IPS-NIHi7 (cell line): ENCODE data around the gene MRAS.
A peak's percentile ranks its signal among the peaks of the same experiment; 100 is the strongest.

Source experiments
- DNase-seq: peaks from one replicate; pipeline ENCODE4 v3.0.0; 2012; ENCODE audit warnings: mixed read lengths; ENCODE audit errors: extremely low spot score

Gene MRAS

GRCh38 chr3:138347960-138348753, at the start of gene MRAS:
MRAS (plus strand) TSS chr3:138348579; CDS start chr3:138372884, 24,305 bp downstream.
- DNase-seq: peak; percentile 84

GRCh38 chr3:138300647-138301046, 47.7 kb upstream of the MRAS start:
- no peak for DNase-seq

DNA sequence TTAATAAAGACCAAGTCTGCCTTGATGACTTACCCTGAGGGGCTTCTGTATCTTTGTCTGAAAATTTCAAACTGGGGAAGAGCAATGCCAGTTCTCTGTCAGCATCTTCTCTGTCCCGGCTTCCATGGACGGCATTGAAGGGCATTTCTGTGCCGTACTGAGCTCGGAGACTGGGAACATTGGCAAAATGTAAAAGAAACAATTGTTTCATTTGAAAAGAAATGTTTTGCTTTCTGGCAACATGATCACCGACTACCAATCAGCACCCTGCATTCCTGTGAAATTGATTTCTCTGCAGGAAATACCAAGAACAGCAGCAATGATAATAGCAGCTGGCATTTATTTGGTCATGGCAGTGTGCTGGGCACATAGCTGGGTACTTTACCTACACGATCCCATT, 44.9 kb upstream of the MRAS start:
- DNase-seq: no peak

- no peak for DNase-seq
These were observed 40.5 kb upstream of the MRAS start for GRCh38 chr3:138307899-138308298.

- no peak for DNase-seq
These were observed 39.6 kb upstream of the MRAS start for GRCh38 chr3:138308783-138309182.

DNA sequence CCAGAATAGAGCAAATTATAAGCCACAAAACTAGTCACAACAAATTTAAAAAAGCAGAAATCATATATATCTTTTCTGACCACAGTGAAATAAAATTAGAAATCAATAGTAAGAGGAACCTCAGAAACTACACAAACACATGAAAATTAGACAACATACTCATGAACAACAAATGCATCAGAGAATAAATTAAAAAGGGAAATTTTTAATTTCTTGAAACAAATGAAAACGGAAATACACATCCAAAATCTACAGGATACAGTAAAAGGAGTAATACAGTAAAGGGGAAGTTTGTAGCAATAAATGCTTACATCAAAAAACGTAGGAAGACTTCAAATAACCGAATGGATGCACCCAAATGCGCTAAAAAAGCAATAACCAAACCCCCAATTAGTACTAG, 37.9 kb upstream of the MRAS start:
- no peak for DNase-seq

- no peak for DNase-seq
These were observed 33.6 kb upstream of the MRAS start for GRCh38 chr3:138314751-138315150.

GRCh38 chr3:138317687-138318086, 30.7 kb upstream of the MRAS start:
- no peak for DNase-seq

DNA sequence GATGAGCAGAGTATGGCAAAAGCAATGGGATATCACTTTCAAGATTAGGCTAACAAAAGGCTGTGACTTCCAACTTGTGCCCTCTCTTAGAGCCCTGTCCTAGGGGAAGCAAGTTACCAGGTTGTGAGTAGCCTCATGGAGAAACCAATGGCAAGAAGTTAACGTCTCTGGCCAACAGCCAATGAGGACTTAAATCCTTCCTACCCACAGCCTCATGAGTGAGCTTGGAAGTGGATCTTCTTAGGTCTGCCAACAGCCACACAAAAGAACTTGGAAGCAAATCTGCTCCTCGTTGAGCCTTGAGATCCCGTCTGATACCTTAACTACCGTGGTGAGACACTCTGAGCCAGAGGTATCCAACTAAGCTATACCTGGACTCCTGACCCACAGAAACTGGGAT, 24.4 kb upstream of the MRAS start:
- no peak for DNase-seq

DNA sequence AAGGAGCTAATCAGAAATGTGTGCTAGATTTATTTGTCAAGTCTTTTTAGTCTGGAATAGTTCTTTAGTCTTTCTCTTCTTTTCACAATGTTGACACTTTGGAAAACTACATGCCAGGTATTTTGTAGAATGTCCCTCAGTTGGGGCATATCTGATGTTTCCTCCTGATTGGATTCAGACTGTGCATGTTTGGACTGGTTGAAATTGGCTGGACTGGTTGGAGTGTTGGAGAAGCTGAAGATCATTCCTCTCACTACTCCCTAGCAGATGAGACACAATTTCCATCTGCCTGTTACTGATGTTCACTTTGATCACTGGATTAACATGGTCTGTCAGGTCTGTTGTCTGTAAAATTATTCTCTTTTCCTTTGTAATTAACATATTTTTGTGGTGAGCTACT, 22.4 kb upstream of the MRAS start:
- no peak for DNase-seq

- DNase-seq: no peak
These were observed 21.3 kb upstream of the MRAS start for GRCh38 chr3:138326866-138327595.

- no peak for DNase-seq
These were observed 20.5 kb upstream of the MRAS start for GRCh38 chr3:138327831-138328230.

DNA sequence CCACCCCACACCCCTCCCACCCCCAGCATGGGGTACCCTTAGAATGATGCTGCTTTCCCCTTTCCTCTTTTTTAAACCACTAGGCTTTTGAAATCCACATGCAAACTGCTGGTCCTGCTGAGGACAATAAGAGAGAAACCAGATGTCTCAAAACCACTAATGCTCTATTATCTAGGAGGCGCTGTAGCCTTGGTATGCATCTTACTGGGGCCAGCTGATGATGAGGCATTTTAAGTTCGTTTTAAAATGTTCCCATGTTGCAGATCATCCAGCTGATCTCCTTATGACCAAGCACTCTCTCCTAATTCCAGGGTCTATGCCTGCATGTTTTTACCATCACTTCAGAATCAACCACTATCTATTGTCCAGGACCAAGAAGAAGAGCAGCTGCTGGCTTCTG, 20.0 kb upstream of the MRAS start:
- no peak for DNase-seq

DNA sequence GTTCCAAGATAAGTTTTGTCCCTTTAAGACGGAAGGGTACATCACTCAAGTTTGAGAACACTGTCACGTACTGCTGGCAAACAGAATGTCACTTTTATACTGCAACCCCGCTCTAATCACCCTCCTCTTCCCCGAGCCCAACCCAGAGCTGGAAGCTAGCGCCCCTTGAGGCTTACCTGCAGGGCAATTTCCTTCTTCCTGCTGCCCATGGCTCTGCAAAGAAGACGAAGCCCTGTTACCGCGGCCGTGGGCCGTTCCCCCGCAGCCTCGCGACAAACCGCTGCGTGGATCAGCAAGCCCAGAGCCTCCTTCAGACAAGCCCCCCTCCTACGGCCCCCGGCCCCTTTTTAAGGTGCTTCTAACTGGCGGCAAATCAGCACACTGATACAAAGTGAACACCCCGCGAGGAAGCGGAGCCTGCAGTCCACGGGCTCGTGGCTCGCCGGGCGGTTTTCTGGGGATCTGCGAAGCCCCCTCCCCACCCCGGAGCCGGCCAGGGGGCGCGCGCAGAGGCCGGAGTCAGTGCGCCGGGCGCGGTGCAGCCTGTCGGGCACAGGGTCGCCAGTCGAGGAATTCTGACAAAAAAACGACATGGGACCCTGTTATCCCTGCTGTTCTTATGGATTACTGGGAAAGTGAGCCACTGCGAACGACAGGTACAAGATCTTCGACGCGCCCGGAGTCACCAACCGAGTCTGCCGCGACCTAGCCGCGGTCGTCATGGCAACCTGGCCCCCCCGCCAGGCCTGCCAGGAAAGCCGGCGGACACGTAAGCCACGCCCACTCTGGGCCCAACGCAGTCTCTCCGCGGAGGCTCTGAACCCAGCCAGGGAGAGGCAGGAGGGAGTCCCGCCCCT, 19.0 kb upstream of the MRAS start, which contains the start of gene NME9:
Gene NME9 (minus strand): TSS at position 725 of the 857 bp plus-strand sequence. CDS start 516 bp downstream, at position 209.
- DNase-seq: peak; percentile 99

GRCh38 chr3:138329984-138330293, 18.4 kb upstream of the MRAS start:
- no peak for DNase-seq

GRCh38 chr3:138331143-138331894, 17.1 kb upstream of the MRAS start:
- no peak for DNase-seq

GRCh38 chr3:138332472-138333073, 15.8 kb upstream of the MRAS start:
- DNase-seq: peak; percentile 24

GRCh38 chr3:138334608-138335007, 13.8 kb upstream of the MRAS start:
- DNase-seq: no peak

GRCh38 chr3:138336454-138336999, 11.9 kb upstream of the MRAS start:
- no peak for DNase-seq

GRCh38 chr3:138338244-138338643, 10.1 kb upstream of the MRAS start:
- DNase-seq: no peak

DNA sequence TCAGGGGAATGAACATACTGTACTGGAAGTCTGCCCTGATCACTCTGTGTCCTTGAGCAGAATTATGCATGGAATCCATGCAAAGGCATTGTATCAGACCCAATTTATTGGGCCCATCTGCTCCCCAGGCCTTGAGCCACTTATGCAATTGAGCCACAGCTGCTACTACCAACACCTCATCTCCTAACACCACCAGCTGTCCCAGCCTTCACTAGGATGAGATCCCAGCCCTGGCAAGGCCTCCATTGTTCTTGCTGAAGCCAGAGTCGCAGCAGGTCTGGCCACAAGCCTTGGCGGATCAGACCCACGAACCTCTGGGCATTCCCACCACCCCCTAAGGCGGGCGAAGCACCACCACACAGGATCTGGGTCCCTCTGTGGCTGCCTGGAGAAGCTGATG, 9.6 kb upstream of the MRAS start:
- DNase-seq: no peak
